PC-9 (cell line): ENCODE results near the gene TLK2. TPM values are rescaled to one million over a fixed set of nuclear protein-coding genes. Genes with fewer than 3 reads are reported as not detected.

Source experiments
- BruUV-seq: library from RNA; stranded (reverse); fragments of 400-500 nt; replicated peaks from 2 replicates; lab custom pipeline; 2021; lab: Mats Ljungman, UMichigan
- CTCF ChIA-PET: fragments of 300-600 bp; sonication (Branson Sonifier 250); formaldehyde crosslinking; loops from one replicate; lab custom pipeline; 2022; ENCODE audit warnings: antibody characterized with exemption; lab: Charles Lee
- POLR2A ChIA-PET: fragments of 300-600 bp; sonication (Branson Sonifier 250); formaldehyde crosslinking; loops from one replicate; lab custom pipeline; 2022; ENCODE audit warnings: antibody characterized with exemption; ENCODE audit not compliant: unreplicated experiment; lab: Charles Lee
- DNase-seq, 2 experiments: peaks; one replicate each; pipeline versions ENCODE4 v3.0.0 to v3.0.0-alpha.2; 2015 to 2022; ENCODE audit warnings: mixed read lengths in 1 of 2
- H2AFZ ChIP-seq: fragments of 200-600 bp; sonication (generic); 2 replicates; pipeline ENCODE4 v1.8.1; 2017; ENCODE audit warnings: antibody characterized with exemption
- H3F3A ChIP-seq: fragments of 200-600 bp; sonication (generic); 2 replicates; pipeline ENCODE4 v1.8.1; 2017; ENCODE audit warnings: antibody characterized with exemption, mild to moderate bottlenecking, low read depth; ENCODE audit not compliant: insufficient read depth
- H3K27ac ChIP-seq: fragments of 200-600 bp; sonication (generic); 2 replicates; pipeline ENCODE4 v1.6.1; 2016; ENCODE audit warnings: mixed run types
- H3K27me3 ChIP-seq: fragments of 200-600 bp; sonication (generic); 2 replicates; pipeline ENCODE4 v1.6.1; 2016; ENCODE audit warnings: low read depth, mixed run types; ENCODE audit not compliant: insufficient read depth
- H3K36me3 ChIP-seq: fragments of 200-600 bp; sonication (generic); 2 replicates; pipeline ENCODE4 v1.6.1; 2016; ENCODE audit warnings: low read depth, mixed run types
- H3K4me1 ChIP-seq: fragments of 200-600 bp; sonication (generic); replicated peaks from 2 replicates; pipeline ENCODE4 v1.6.1; 2016; ENCODE audit warnings: mixed run types; ENCODE audit not compliant: insufficient read depth
- H3K4me2 ChIP-seq: fragments of 200-600 bp; sonication (generic); 2 replicates; pipeline ENCODE4 v1.6.1; 2017; ENCODE audit warnings: mixed run types
- H3K4me3 ChIP-seq: fragments of 200-600 bp; sonication (generic); 2 replicates; pipeline ENCODE4 v1.6.1; 2016; ENCODE audit warnings: mixed run types
- H3K79me2 ChIP-seq: fragments of 200-600 bp; sonication (generic); 2 replicates; pipeline ENCODE4 v1.6.1; 2017; ENCODE audit warnings: low read depth, mixed run types
- H3K9me2 ChIP-seq: fragments of 200-600 bp; sonication (generic); 2 replicates; pipeline ENCODE4 v1.8.1; 2017; ENCODE audit warnings: mild to moderate bottlenecking; ENCODE audit not compliant: insufficient read depth
- H3K9me3 ChIP-seq: fragments of 200-600 bp; sonication (generic); 2 replicates; pipeline ENCODE4 v1.8.1; 2016; ENCODE audit warnings: low read depth; ENCODE audit not compliant: insufficient read depth
- H4K20me1 ChIP-seq: fragments of 200-600 bp; sonication (generic); 2 replicates; pipeline ENCODE4 v1.8.1; 2017; ENCODE audit not compliant: insufficient read depth
- CTCF ChIP-seq: fragments of 200-600 bp; sonication (generic); conservative IDR thresholded peaks from 2 replicates; pipeline ENCODE4 v1.6.1; 2017; ENCODE audit warnings: mixed run types, antibody characterized with exemption, mild to moderate bottlenecking, moderate library complexity
- EZH2 ChIP-seq: fragments of 200-600 bp; sonication (generic); IDR thresholded peaks from 2 replicates; pipeline ENCODE4 v1.8.0; 2017; ENCODE audit warnings: antibody characterized with exemption, low read depth
- intact Hi-C: fragments of 100-400 bp; cut with micrococcal nuclease; formaldehyde crosslinking; loops from one replicate; pipeline ENCODE4 v1.10.0; 2022; ENCODE audit not compliant: unreplicated experiment
- total RNA-seq: library from RNA; stranded (reverse); gene quantifications from 2 replicates; pipeline ENCODE4 v1.2.3, GENCODE V29; 2021

TLK2 gene
- total RNA-seq, 1 experiment from 2014 or later = 40.7 TPM

GRCh38 chr17:62581764-62582163, 103.1 kb downstream of the TLK2 start:
- no peaks in the 10 kb centered on the region for H3K4me1 ChIP-seq
- BruUV-seq = no TSS peak
- peaks cover 32% of the 10 kb centered on the region; the same call in 1 of the 2 replicates for H3K36me3 ChIP-seq
- no peak overlapping the region for H3K4me2 ChIP-seq
- no peaks in the 10 kb centered on the region for H3K9me3 ChIP-seq
- H3K27me3 ChIP-seq = no peaks in the 10 kb centered on the region
- DNase-seq = no peak
- ChIA-PET POLR2A (no interaction called here), CTCF (no interaction called here)
- intact Hi-C loops = no loop called here
- no peaks in the 10 kb centered on the region for H3F3A ChIP-seq
- H4K20me1 ChIP-seq = no peaks in the 10 kb centered on the region; the same call in 1 of the 2 replicates
- no peak overlapping the region for H2AFZ ChIP-seq
- no peaks in the 10 kb centered on the region for H3K9me2 ChIP-seq
- TF ChIP-seq CTCF (no peak), EZH2 (no peak)
- no peak overlapping the region for H3K4me3 ChIP-seq
- no peaks in the 10 kb centered on the region for H3K79me2 ChIP-seq
- H3K27ac ChIP-seq = no peak overlapping the region

- H3K36me3 ChIP-seq = peaks cover 18% of the 10 kb centered on the region; the same call in 1 of the 2 replicates
Observed at GRCh38 chr17:62587554-62587953, 108.9 kb downstream of the TLK2 start.

DNA sequence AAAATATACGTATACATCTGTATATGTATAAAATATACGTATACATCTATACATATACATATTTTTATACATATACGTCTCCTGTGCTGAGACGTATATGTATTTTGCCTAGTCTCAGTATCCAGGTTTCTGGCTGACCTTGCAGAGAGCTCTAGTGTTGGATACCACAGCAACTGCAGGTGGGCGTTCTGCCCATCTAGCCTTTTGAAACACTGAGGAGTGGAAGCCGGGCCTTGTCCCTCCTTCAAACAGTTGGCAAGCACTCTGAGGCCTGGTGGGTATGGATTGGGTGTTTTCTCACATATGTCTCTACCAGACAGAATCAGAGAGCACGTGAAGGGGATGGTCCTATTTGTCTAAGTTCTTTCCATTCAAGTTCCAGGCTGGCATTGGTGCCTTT, 109.5 kb downstream of the TLK2 start:
- Histone ChIP-seq H3K27ac (no peak overlapping the region), H3K79me2 (no peaks in the 10 kb centered on the region), H3K4me1 (no peaks in the 10 kb centered on the region), H3K9me2 (no peaks in the 10 kb centered on the region), H3F3A (peaks cover 17% of the 10 kb centered on the region; the same call in 1 of the 2 replicates), H4K20me1 (peaks cover 9% of the 10 kb centered on the region; the same call in 1 of the 2 replicates), H3K4me3 (no peak overlapping the region), H3K27me3 (no peaks in the 10 kb centered on the region), H3K36me3 (peaks cover 13% of the 10 kb centered on the region; the same call in 1 of the 2 replicates), H2AFZ (no peak overlapping the region), H3K9me3 (no peaks in the 10 kb centered on the region), H3K4me2 (no peak overlapping the region)
- no TSS peak for BruUV-seq
- ChIA-PET CTCF (no interaction called here), POLR2A (no interaction called here)
- DNase-seq = no peak
- TF ChIP-seq EZH2 = no peak
- TF ChIP-seq CTCF = no peak
- intact Hi-C loops = no loop called here

More at GRCh38 chr17:62587554-62587953, 108.9 kb downstream of the TLK2 start:
- no peak overlapping the region for H2AFZ ChIP-seq
- no peak overlapping the region for H3K4me2 ChIP-seq
- ChIA-PET POLR2A (interaction anchor here (0.6 kb wide), 1 partner anchor 1223 kb away, joined by 4 read pairs; no protein-coding TSS in a partner anchor), CTCF (no interaction called here)
- intact Hi-C loops = no loop called here
- H3K4me3 ChIP-seq = no peak overlapping the region
- H3K27me3 ChIP-seq = no peaks in the 10 kb centered on the region
- DNase-seq = no peak
- H3K79me2 ChIP-seq = no peaks in the 10 kb centered on the region
- no peaks in the 10 kb centered on the region for H3K4me1 ChIP-seq
- H4K20me1 ChIP-seq = peaks cover 8% of the 10 kb centered on the region; the same call in 1 of the 2 replicates
- BruUV-seq = no TSS peak
- H3K9me3 ChIP-seq = no peaks in the 10 kb centered on the region
- H3F3A ChIP-seq = peaks cover 17% of the 10 kb centered on the region; the same call in 1 of the 2 replicates
- TF ChIP-seq CTCF (no peak), EZH2 (no peak)
- H3K9me2 ChIP-seq = no peaks in the 10 kb centered on the region
- no peak overlapping the region for H3K27ac ChIP-seq
